NOMO-1 treated with dmso at 0.1 percent for 144 hours (cell line): ENCODE measurements around the gene SYCN.

Experiments used
- DNase-seq: peaks from one replicate; lab custom pipeline; 2025; ENCODE audit not compliant: unreplicated experiment; lab: John Stamatoyannopoulos, UW

SYCN gene

DNA sequence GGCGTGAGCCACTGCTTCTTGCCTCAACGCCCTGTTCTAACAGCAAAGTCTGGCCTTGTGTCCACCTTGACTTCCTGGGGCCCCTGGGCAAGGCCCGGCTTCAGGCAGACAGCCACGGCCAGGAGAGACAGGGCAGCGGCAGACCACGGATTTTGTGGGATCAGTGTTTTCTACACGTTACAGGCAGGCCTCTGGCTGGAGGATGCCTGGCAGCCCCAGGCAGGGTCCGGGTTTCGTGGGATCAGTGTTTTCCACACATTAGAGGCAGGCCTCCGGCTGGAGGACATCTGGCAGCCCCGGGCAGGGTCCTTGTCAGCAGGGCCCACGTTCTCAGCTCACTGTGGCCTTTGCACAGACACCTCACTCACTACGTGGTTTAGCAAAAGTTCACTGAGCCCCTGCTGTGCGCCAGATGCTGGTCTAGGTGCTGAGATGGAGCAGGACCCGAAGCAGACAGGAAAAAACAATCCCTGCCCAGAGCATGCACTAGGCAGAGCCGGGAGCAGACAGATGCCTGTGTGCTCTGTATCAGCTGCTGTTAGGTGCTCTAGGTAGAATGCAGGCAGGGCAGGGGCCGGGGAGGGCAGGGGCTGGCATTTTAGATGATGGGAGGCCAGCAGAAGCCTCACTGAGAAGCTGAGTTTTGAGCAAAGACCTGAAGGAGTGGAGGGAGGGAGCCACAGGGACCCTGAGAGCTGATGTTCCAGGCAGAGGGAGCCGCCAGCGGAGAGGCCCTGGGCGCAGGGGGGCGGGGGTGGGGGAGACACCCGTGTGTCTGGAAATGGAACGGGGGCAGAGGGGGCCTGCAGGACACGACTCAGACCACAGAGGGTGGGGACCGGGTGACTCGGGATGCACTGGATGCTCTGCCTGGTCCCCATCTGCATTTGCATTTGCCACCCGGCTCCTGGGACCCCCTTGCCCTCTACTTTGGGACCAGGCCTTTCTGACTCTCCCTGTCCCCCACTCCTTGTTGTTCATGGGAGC, 32.3 kb downstream of the SYCN start:
- DNase-seq: no peak

DNA sequence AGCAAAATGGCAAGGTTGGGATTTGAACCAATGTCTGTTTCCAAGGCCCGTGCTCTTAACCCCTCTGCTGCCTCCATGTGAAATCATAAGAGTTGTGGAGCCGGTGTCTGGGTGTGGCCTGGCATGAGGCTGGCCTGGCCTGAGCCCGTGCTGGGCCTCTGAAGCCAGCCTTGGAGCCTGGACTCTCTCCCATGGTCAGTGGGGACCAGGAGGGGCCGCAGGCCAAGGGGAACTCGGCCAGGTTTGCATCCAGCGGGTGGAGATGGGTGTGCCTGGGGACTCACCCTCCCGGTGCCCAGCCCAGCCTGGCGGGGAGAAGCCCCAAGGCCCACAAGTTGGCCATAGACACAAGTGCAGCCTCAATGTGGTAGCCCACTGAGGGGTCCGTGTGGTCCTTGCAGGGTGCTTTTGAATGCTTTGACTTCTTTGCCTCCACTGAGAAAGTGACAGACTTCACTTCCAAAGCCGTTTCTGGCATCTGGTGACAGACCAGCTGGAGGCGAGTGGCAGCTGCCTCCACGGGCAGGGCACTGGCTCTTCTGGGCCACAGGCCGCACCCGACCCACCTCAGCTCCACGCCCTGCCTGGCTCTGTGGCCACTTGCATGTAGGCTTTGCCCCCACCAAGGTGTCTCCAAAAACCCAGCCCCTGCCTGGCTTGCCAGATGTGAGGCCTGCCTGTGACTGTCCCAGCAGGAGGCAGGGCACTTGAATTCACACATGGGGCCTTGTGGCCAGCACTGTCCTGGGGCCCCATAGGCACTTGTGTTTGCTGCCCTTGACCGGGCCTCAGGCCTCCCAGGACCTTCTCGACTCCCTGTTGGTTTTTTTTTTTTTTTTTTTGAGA, 33.5 kb downstream of the SYCN start:
- no peak for DNase-seq

DNA sequence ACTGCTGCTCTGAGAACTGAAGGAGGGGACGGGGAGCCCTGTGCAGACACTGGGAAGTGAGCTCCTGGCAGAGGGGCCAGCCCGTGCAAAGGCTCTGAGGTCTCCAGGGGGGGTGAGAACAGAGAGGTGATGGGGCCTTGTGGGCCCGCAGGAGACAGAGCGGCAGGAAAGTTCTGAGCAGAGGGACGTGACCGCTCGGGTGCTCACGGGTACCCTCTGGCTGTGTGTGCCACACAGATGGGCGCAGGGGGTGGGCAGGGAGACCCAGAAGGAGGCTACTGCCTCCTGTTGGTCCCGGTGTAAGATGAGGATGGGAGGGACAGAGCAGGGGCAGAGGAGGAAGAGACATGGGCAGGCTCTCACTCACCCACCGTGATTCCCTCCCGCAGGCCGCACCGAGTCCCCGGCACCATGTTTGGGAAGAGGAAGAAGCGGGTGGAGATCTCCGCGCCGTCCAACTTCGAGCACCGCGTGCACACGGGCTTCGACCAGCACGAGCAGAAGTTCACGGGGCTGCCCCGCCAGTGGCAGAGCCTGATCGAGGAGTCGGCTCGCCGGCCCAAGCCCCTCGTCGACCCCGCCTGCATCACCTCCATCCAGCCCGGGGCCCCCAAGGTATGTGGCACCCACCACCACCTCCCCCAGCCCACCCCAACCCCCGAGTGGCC, 34.8 kb downstream of the SYCN start:
- no peak for DNase-seq

- no peak for DNase-seq
These were observed 35.6 kb downstream of the SYCN start for GRCh38 chr19:39168258-39169142.

GRCh38 chr19:39167461-39168257, 36.4 kb downstream of the SYCN start:
- no peak for DNase-seq

GRCh38 chr19:39166571-39167391, 37.3 kb downstream of the SYCN start:
- no peak for DNase-seq

GRCh38 chr19:39165857-39166256, 38.2 kb downstream of the SYCN start:
- DNase-seq: no peak

- DNase-seq: no peak
These were observed 39.8 kb downstream of the SYCN start for GRCh38 chr19:39164289-39164688.

- DNase-seq: no peak
These were observed 40.4 kb downstream of the SYCN start for GRCh38 chr19:39163621-39164020.

- DNase-seq: no peak
These were observed 41.5 kb downstream of the SYCN start for GRCh38 chr19:39162441-39163043.

DNA sequence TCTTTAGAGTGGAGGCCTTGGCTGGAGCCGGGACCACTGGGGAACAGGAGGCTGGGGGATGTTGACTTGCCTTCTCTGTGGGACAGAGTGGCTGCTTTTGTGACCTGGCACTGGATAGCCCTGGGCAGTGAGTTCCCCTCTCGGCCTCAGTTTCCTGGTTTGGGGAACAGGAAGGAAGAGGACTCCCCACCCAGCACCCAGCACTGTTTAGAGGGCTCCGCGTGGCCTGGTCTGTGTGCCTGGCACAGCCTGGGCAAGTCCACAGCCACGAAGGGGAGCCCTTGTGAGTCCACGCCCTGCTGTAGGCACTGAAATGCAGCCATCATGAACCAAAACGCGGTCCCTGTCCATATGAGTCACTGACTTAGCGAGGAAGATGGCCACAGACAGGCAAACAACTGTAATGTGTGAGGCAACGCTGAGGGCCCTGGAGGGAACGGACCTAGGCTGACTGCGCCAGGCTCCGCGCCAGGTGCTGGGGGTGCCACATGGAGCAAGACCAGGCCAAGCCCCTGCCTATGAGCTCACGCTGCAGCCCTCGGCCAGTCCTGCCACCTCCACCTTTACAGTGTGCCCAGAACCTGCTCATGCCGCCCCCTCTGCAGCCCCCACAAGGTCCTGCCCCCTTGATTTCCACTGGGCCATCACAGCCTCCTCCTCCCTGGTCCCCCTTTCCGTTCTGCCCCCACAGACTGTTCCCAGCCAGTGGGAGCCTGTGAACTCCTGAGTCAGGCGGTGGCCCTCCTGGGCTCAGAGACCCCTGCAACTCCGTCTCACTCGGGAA, 43.0 kb downstream of the SYCN start:
- DNase-seq: no peak

GRCh38 chr19:39160523-39160861, 43.6 kb downstream of the SYCN start:
- DNase-seq: no peak

- DNase-seq: no peak
These were observed 45.3 kb downstream of the SYCN start for GRCh38 chr19:39158646-39159260.

DNA sequence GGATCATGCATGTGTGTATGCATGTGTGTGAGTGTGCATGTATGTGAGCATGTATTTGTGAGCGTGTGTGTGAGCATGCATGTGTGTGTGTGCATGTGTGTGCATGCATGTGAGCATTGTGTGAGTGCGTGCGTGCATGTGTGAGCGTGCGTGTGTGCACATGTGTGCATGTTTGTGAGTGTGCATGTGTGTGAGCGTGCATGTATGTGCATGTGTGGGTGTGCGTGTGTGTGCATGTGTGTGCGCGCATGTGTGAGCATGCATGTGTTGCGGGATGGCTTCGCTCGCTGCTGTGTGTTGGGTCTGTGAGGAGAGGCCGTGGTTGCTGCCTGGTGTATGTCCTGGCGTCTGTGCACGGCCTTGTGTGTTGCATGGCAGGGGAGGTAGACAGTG, 46.1 kb downstream of the SYCN start:
- no peak for DNase-seq

DNA sequence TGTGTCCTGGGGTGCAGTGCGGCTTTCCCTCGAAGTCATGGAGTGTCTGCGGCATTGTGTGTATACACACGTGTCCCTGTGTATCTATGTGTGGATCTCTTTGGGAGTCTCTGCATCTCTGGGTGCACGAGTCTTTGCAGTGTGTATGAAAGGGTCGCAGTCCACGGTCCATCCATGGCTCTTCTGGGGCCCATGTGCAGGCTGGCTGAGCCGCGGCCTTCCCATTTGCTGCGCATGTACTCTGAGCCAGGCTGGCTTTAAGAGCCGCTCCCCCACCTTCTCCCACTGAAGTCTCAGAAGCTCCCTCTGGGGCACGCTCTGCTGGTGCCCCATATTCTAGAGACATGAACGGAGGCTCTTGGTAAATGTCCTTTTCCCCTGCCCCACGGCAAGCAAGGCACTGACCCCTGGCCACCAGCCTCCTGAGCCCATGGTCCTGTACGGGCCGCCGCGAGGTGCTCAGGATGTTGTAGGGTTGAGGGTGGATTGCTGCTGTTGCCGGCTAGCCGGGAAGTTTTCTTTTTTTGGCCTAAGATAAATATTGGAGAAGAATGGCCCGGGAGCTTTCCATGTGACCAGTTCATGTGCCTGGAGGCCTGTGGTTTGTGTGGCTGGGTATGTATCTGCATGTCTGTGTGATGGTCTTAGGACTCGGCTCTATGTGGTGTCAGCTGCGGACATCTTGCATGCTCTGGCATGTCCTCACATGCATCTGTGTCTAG, 46.6 kb downstream of the SYCN start:
- DNase-seq: no peak
